Measurements from ENCODE around the gene CMSS1. TPM values are rescaled to one million over a fixed set of nuclear protein-coding genes. Genes with fewer than 3 reads are reported as not detected.

CMSS1 gene
- total RNA-seq, 2 experiments from 2014 or later = 95.6 to 97.2 TPM

DNA sequence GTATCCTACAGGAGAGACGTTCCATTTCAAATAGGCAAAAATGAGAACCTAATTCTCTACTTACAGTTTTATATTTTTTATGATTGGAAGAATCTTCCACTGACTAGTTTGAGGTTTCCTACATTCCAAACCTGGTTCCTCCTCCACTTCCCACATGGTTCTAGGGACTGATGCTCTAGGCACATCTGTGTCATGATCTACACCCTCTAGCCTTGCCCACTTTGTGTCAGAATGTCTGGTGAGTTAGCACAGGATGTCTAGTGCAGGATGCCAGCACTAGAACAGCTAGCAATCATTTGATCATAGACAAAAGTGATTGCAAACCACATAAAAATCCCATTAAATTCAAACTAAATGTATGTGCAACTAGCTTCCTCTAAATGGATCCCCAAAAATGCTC, 323.3 kb downstream of the CMSS1 start:
- intact Hi-C loops (cut with micrococcal nuclease) = no loop called here
- ChIA-PET CTCF (interaction anchor here (1.3 kb wide), 1 partner anchor 72 kb away, joined by 3 read pairs; no protein-coding TSS in a partner anchor), POLR2A (no interaction called here)
- DNase-seq = no peak
- peaks cover 8% of the 10 kb centered on the region for H3K36me3 Mint-ChIP-seq
- H3K9me3 Mint-ChIP-seq = peaks cover 18% of the 10 kb centered on the region
- no peak overlapping the region for H3K27ac Mint-ChIP-seq
- H3K4me1 Mint-ChIP-seq (ENCODE audit: low read depth) = no peaks in the 10 kb centered on the region
- H3K27me3 Mint-ChIP-seq = no peaks in the 10 kb centered on the region
- H3K4me3 Mint-ChIP-seq = no peak overlapping the region

DNA sequence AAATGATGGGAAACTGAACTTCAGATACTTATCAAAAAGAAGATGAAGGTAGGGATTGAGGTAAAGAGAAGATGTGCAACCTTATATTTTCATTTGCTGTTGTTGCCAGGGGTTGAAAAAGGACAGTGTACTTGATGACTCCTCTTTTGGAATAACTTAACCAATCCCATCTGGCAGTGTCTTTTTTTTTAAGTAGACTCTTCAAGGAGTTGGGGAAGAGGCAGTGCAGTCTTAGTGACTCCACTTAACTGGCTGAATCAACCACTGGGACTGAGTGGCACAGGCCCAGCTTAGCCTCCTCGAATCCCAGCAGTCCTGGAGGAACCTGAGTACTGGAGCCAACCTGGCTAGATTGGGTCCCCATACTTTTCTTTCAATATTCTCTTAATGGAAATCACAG, 323.9 kb downstream of the CMSS1 start:
- Mint-ChIP-seq H3K9me3 (peaks cover 18% of the 10 kb centered on the region), H3K4me3 (no peak overlapping the region), H3K27ac (no peak overlapping the region), H3K36me3 (peaks cover 7% of the 10 kb centered on the region), H3K27me3 (no peaks in the 10 kb centered on the region), H3K4me1 (ENCODE audit: low read depth) (no peaks in the 10 kb centered on the region)
- CTCF ChIA-PET = no interaction called here
- intact Hi-C loops (cut with micrococcal nuclease) = no loop called here
- no peak for DNase-seq
- POLR2A ChIA-PET = no interaction called here

GRCh38 chr3:100144255-100144866, 326.7 kb downstream of the CMSS1 start:
- CTCF ChIA-PET = no interaction called here
- no peak for DNase-seq
- no peak overlapping the region for H3K27ac Mint-ChIP-seq
- POLR2A ChIA-PET = no interaction called here
- no peaks in the 10 kb centered on the region for H3K27me3 Mint-ChIP-seq
- no peaks in the 10 kb centered on the region for H3K4me1 Mint-ChIP-seq (ENCODE audit: low read depth)
- intact Hi-C loops (cut with micrococcal nuclease) = no loop called here
- H3K9me3 Mint-ChIP-seq = peaks cover 18% of the 10 kb centered on the region
- peaks cover 17% of the 10 kb centered on the region for H3K36me3 Mint-ChIP-seq
- H3K4me3 Mint-ChIP-seq = no peak overlapping the region

GRCh38 chr3:100149130-100149529, 331.5 kb downstream of the CMSS1 start:
- no peak overlapping the region for H3K27ac Mint-ChIP-seq

DNA sequence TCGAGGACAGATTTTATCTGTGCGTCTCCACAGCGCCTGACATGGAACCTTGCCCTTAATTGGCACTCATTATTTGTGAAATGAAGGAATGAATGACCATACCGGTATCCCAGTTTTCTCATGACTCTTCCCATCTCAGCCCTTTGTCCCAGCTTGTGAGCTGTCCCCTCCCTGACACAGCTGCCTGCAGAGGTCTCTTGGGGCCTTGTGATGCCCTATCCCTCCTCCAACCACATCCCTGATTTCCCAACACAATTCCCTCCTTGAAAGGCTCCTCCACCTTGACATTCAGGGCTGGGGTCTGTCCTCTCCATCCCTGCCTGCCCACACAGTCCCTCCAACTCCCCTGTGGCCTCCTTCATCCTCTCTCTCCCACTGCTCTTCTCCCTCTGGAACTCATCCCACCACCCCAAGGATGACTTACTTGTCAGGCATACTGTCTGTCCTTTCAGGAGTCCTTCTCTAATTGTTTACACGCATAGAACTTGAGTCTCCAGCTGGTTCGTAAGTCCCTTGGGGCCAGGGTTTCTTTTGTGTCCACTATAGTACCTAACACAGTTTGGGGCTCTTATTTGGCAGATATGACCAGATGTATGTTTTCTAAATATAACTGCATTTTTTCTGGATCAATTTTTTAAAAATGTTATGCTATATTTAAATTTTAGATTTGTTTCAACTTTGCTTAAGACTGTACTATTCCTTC, 332.2 kb downstream of the CMSS1 start:
- Mint-ChIP-seq H3K27ac (no peak overlapping the region), H3K36me3 (peaks cover 45% of the 10 kb centered on the region), H3K4me3 (no peak overlapping the region), H3K4me1 (ENCODE audit: low read depth) (no peaks in the 10 kb centered on the region), H3K9me3 (peaks cover under 1% of the 10 kb centered on the region), H3K27me3 (no peaks in the 10 kb centered on the region)
- ChIA-PET POLR2A (no interaction called here), CTCF (no interaction called here)
- DNase-seq = no peak
- intact Hi-C loops (cut with micrococcal nuclease) = no loop called here

More at GRCh38 chr3:100149130-100149529, 331.5 kb downstream of the CMSS1 start:
- intact Hi-C loops (cut with micrococcal nuclease) = no loop called here
- H3K4me3 Mint-ChIP-seq = no peak overlapping the region
- H3K9me3 Mint-ChIP-seq = no peaks in the 10 kb centered on the region
- DNase-seq = no peak
- H3K27me3 Mint-ChIP-seq = no peaks in the 10 kb centered on the region
- peaks cover 43% of the 10 kb centered on the region for H3K36me3 Mint-ChIP-seq
- ChIA-PET POLR2A (no interaction called here), CTCF (no interaction called here)
- no peaks in the 10 kb centered on the region for H3K4me1 Mint-ChIP-seq (ENCODE audit: low read depth)

- ChIA-PET POLR2A (no interaction called here), CTCF (no interaction called here)
- no peak overlapping the region for H3K27ac Mint-ChIP-seq
- H3K36me3 Mint-ChIP-seq = peaks cover 51% of the 10 kb centered on the region
- H3K4me1 Mint-ChIP-seq (ENCODE audit: low read depth) = no peaks in the 10 kb centered on the region
- peaks cover 7% of the 10 kb centered on the region for H3K9me3 Mint-ChIP-seq
- intact Hi-C loops (cut with micrococcal nuclease) = no loop called here
- no peak for DNase-seq
- H3K27me3 Mint-ChIP-seq = no peaks in the 10 kb centered on the region
- H3K4me3 Mint-ChIP-seq = no peak overlapping the region
These were observed 332.8 kb downstream of the CMSS1 start for GRCh38 chr3:100150473-100150872.

- no peak overlapping the region for H3K27ac Mint-ChIP-seq
- no peaks in the 10 kb centered on the region for H3K27me3 Mint-ChIP-seq
- no peaks in the 10 kb centered on the region for H3K4me1 Mint-ChIP-seq (ENCODE audit: low read depth)
- peaks cover 55% of the 10 kb centered on the region for H3K36me3 Mint-ChIP-seq
- intact Hi-C loops (cut with micrococcal nuclease) = no loop called here
- ChIA-PET CTCF (no interaction called here), POLR2A (no interaction called here)
- H3K9me3 Mint-ChIP-seq = peaks cover 12% of the 10 kb centered on the region
- DNase-seq = no peak
- no peak overlapping the region for H3K4me3 Mint-ChIP-seq
These were observed 333.5 kb downstream of the CMSS1 start for GRCh38 chr3:100151024-100151707.

DNA sequence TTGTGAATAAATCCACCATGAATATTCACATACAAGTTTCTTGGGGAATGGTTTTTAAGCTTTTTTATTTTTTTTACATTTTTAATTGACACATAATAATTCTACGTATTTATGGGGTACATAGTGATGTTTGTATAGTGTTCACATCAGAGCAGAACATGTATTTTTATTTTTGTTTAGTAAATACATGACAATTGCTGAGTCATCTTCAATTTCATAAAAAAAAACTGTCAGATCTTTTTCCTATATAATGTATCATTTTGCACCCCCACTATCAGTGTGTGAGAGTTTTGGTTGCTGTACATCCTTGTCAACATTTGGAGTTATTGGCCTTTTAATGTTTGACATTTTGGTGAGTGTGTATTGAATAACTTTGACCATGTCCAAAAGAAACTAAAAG, 336.5 kb downstream of the CMSS1 start:
- Mint-ChIP-seq H3K9me3 (peaks cover 18% of the 10 kb centered on the region), H3K4me3 (no peak overlapping the region), H3K27me3 (no peaks in the 10 kb centered on the region), H3K4me1 (ENCODE audit: low read depth) (no peaks in the 10 kb centered on the region), H3K36me3 (peaks cover 64% of the 10 kb centered on the region), H3K27ac (no peak overlapping the region)
- ChIA-PET CTCF (no interaction called here), POLR2A (no interaction called here)
- DNase-seq = no peak
- intact Hi-C loops (cut with micrococcal nuclease) = no loop called here

- no peaks in the 10 kb centered on the region for H3K4me1 Mint-ChIP-seq (ENCODE audit: low read depth)
- peaks cover 18% of the 10 kb centered on the region for H3K9me3 Mint-ChIP-seq
- no peaks in the 10 kb centered on the region for H3K27me3 Mint-ChIP-seq
- DNase-seq = no peak
- H3K4me3 Mint-ChIP-seq = no peak overlapping the region
- ChIA-PET CTCF (interaction anchor here (0.6 kb wide), 1 partner anchor 323 kb away, joined by 3 read pairs; no protein-coding TSS in a partner anchor), POLR2A (no interaction called here)
- no peak overlapping the region for H3K27ac Mint-ChIP-seq
- intact Hi-C loops (cut with micrococcal nuclease) = no loop called here
- H3K36me3 Mint-ChIP-seq = peaks cover 59% of the 10 kb centered on the region
These were observed 337.5 kb downstream of the CMSS1 start for GRCh38 chr3:100155128-100155527.

DNA sequence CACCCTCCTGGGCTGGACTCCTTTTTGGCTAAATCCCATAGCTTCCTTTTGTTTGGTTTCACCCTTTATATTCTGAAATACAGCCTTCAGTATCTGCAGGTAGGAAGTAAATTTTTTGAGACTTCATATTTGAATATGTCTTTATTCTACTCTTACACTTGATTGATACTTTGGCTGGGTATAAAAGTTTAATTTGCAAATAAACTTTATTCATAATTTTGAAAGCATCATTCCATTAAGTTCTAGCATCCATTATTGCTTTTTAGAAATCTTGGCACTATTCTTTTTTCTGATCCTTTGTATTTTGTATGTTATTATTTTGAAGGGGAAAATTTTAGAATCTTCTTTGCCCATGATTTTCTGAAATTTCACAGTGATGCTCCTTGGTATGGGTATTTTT, 337.9 kb downstream of the CMSS1 start:
- Mint-ChIP-seq H3K4me1 (ENCODE audit: low read depth) (no peaks in the 10 kb centered on the region), H3K9me3 (peaks cover 18% of the 10 kb centered on the region), H3K27me3 (no peaks in the 10 kb centered on the region), H3K27ac (no peak overlapping the region), H3K4me3 (no peak overlapping the region), H3K36me3 (peaks cover 59% of the 10 kb centered on the region)
- CTCF ChIA-PET = no interaction called here
- DNase-seq = no peak
- intact Hi-C loops (cut with micrococcal nuclease) = no loop called here
- POLR2A ChIA-PET = no interaction called here

- DNase-seq = no peak
- H3K27me3 Mint-ChIP-seq = no peaks in the 10 kb centered on the region
- CTCF ChIA-PET = no interaction called here
- H3K4me3 Mint-ChIP-seq = no peak overlapping the region
- POLR2A ChIA-PET = no interaction called here
- H3K9me3 Mint-ChIP-seq = peaks cover 18% of the 10 kb centered on the region
- intact Hi-C loops (cut with micrococcal nuclease) = no loop called here
- H3K4me1 Mint-ChIP-seq (ENCODE audit: low read depth) = no peaks in the 10 kb centered on the region
- peaks cover 48% of the 10 kb centered on the region for H3K36me3 Mint-ChIP-seq
- H3K27ac Mint-ChIP-seq = no peak overlapping the region
These were observed 340.0 kb downstream of the CMSS1 start for GRCh38 chr3:100157685-100158084.

- H3K9me3 Mint-ChIP-seq = peaks cover 18% of the 10 kb centered on the region
- H3K4me3 Mint-ChIP-seq = no peak overlapping the region
- H3K36me3 Mint-ChIP-seq = peaks cover 43% of the 10 kb centered on the region
- no peaks in the 10 kb centered on the region for H3K4me1 Mint-ChIP-seq (ENCODE audit: low read depth)
- ChIA-PET CTCF (no interaction called here), POLR2A (no interaction called here)
- H3K27ac Mint-ChIP-seq = no peak overlapping the region
- no peaks in the 10 kb centered on the region for H3K27me3 Mint-ChIP-seq
- intact Hi-C loops (cut with micrococcal nuclease) = no loop called here
- no peak for DNase-seq
These were observed 341.3 kb downstream of the CMSS1 start for GRCh38 chr3:100158918-100159330.
